ENCODE results near the gene MRE11.

Gene MRE11

DNA sequence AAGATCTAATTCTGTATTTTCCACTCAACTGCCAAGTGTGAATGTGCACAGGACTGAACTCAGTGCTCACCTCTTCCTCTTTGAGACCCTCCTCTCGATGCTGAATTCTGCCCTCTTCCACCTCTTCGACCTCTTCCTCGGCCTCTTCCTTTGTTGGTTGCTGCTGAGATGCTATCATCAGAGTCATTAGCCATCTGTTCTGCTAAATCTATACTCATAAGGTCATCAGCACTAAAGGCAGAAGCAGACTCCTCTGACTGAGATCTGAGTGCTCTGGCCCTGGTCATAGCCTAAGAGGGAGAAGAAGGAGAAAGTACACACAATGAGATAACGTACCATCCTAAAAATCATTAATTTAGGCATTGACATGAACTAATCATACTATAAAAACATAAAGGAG, 46.5 kb downstream of the MRE11 start:
- DNase-seq (ENCODE audit: low read depth) = no peak
- in situ Hi-C loops (cut with HindIII; ENCODE audit: low sequenced_read_pairs) = no loop called here
- TF ChIP-seq, protein P1, sequence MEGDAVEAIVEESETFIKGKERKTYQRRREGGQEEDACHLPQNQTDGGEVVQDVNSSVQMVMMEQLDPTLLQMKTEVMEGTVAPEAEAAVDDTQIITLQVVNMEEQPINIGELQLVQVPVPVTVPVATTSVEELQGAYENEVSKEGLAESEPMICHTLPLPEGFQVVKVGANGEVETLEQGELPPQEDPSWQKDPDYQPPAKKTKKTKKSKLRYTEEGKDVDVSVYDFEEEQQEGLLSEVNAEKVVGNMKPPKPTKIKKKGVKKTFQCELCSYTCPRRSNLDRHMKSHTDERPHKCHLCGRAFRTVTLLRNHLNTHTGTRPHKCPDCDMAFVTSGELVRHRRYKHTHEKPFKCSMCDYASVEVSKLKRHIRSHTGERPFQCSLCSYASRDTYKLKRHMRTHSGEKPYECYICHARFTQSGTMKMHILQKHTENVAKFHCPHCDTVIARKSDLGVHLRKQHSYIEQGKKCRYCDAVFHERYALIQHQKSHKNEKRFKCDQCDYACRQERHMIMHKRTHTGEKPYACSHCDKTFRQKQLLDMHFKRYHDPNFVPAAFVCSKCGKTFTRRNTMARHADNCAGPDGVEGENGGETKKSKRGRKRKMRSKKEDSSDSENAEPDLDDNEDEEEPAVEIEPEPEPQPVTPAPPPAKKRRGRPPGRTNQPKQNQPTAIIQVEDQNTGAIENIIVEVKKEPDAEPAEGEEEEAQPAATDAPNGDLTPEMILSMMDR (IDR thresholded peaks at IDR 0.05; ENCODE audit: low read depth, low read length, missing control alignments) = no peak
- no peak overlapping the region for H3K4me3 ChIP-seq (ENCODE audit: low read depth, low read length)

- in situ Hi-C loops (cut with HindIII; ENCODE audit: low sequenced_read_pairs) = no loop called here
- H3K4me3 ChIP-seq (ENCODE audit: low read depth, low read length) = no peak overlapping the region
- TF ChIP-seq, protein P1 (IDR thresholded peaks at IDR 0.05; ENCODE audit: low read depth, low read length, missing control alignments) = no peak
These were observed 48.0 kb downstream of the MRE11 start for GRCh38 chr11:94445641-94446040.

DNA sequence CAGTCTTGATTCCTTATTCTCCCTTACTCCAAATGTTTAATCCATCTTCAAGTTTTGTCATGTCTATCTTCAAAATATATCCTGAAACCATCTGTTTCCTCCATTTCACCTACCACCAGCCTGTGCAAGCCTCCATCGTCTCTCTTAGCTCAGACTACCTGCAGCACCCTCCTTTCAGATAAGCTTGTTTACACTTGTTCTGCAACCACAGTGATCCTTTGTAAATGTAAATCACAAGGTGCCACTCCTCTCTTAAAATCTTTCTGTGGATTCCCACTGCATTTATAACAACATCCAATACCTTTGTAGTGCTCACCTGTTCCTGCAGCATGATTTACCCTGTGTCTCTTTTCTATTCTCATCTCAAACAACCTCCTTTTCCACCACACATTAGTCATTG, 60.6 kb downstream of the MRE11 start:
- H3K4me3 ChIP-seq (ENCODE audit: low read depth, low read length) = no peak overlapping the region
- DNase-seq (ENCODE audit: low read depth) = no peak
- TF ChIP-seq, protein P1 (IDR thresholded peaks at IDR 0.05; ENCODE audit: low read depth, low read length, missing control alignments) = no peak
- in situ Hi-C loops (cut with HindIII; ENCODE audit: low sequenced_read_pairs) = no loop called here

More at GRCh38 chr11:94445641-94446040, 48.0 kb downstream of the MRE11 start:
- DNase-seq (ENCODE audit: low read depth) = no peak

DNA sequence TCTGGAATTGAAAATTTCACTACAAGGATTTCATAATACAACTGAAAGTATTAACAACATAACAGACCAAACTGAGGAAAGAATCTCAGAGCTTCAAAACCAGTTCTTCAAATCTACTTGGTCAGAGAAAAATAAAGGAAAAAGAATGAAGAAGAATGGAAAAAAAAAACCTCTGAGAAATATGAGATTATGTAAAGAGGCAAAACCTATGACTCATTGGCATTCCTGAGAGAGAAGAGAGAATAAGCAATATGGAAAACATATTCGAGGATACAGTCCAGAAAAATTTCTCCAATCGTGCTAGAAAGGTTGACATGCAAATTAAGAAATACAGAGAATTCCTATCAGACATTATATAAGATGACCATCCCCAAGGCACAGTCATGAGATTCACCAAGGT, 69.0 kb downstream of the MRE11 start:
- no peak overlapping the region for H3K4me3 ChIP-seq (ENCODE audit: low read depth, low read length)
- in situ Hi-C loops (cut with HindIII; ENCODE audit: low sequenced_read_pairs) = no loop called here
- TF ChIP-seq, protein P1 (IDR thresholded peaks at IDR 0.05; ENCODE audit: low read depth, low read length, missing control alignments) = no peak
- DNase-seq (ENCODE audit: low read depth) = no peak

DNA sequence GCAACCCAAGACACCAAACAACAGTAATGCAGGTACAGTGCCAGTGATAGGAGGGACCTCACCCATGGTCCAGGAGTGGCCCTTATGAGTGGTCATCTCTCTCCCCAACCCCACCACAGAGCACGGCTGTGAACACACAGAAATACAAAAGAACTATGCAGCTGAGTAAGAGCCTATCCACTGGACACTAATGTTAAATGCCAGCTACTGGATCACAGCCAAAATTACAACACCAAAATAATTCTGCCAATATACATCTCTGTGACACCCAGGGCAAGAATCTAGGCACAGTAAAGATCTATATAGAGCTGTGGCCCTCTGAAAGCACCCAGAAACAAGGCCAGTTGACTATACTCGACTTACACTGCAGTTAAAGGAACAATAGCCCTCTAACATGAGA, 69.6 kb downstream of the MRE11 start:
- H3K4me3 ChIP-seq (ENCODE audit: low read depth, low read length) = no peak overlapping the region
- TF ChIP-seq, protein P1 (IDR thresholded peaks at IDR 0.05; ENCODE audit: low read depth, low read length, missing control alignments) = no peak
- no peak for DNase-seq (ENCODE audit: low read depth)
- in situ Hi-C loops (cut with HindIII; ENCODE audit: low sequenced_read_pairs) = no loop called here

DNA sequence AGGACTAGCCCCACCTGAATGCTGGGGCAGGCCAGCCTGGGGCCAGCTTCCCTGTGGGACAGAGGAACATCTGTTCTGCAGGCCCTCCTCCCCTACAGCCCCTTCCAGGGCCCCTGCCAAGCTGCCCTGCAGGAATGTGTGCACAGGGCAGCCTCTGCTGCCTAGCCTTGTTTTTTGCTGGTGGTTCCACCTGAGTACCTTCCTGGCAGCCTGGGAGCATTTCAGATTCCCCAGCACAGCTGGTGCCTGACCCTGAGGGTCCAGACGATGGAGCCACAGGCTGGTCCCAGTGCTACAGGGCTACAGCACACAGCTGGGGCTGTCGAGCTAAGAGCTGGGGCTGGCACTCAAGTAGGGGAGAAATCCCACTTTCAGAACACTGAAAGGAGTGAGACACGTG, 70.1 kb downstream of the MRE11 start:
- in situ Hi-C loops (cut with HindIII; ENCODE audit: low sequenced_read_pairs) = no loop called here
- no peak for DNase-seq (ENCODE audit: low read depth)
- no peak overlapping the region for H3K4me3 ChIP-seq (ENCODE audit: low read depth, low read length)
- TF ChIP-seq, protein P1 (IDR thresholded peaks at IDR 0.05; ENCODE audit: low read depth, low read length, missing control alignments) = no peak
